ENCODE results near the gene TSPEAR. TPM values are rescaled to one million over a fixed set of nuclear protein-coding genes. Genes with fewer than 3 reads are reported as not detected.

The TSPEAR gene
- total RNA-seq, 6 experiments from 2014 or later, result not detected

DNA sequence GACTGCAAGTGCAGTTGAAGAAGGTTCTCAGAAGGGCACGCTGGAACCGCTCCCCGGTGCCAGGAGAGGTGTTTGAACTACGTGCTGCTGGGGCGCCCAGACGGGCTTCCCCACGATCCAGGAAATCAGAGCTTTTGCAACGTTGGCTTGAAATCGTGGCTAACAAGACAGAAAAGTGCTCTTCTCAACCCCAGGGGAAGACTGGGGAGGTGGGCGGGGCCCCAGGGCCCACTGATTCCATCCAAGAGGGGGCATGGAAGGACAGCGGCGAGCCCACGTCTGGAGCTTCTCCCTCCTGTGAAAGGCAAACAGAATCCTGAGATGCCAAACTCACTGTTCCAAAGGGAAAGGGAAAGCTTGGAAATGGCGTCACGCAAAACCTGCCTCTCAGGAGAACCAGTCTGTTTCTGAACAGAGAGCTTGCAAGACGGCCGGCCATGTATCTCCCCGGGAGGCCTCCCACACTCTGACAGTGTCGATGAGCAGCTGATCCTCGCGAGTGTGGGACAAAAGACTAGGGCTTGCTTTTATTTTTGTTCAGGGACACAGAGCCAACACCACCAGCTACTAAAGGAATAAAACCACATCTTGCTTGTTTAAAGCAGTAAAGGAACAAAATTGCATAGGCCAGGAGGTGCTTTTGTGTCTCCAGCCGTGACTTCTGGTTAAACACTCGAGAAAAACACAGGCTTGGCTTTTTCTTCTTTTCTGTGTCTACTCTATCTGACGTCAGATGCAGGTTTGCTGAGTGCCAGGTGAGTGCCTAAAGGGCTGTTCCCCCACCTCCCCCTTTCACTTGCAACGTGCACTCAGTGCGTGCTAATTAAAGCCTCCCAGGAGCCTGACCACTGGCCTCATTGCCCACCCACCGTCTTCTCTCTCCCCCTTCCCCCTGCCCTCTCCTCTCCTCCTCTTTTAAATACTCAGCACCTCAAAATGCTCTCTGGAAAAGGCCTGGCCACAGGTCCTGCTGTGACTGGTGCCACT lies 214.5 kb downstream of the TSPEAR start:
- DNase-seq, result peak in 1 of 3 donors; percentile 17
- H3K27ac ChIP-seq, result no peak overlapping the region

GRCh38 chr21:44495611-44496563 lies 215.5 kb downstream of the TSPEAR start:
- no peak overlapping the region for H3K27ac ChIP-seq
- H3K4me3 ChIP-seq, result no peak overlapping the region
- no peaks in the 10 kb centered on the region for H3K9me3 ChIP-seq
- TF ChIP-seq POLR2A (IDR thresholded peaks at IDR 0.05), result no peak
- TF ChIP-seq, protein P1, sequence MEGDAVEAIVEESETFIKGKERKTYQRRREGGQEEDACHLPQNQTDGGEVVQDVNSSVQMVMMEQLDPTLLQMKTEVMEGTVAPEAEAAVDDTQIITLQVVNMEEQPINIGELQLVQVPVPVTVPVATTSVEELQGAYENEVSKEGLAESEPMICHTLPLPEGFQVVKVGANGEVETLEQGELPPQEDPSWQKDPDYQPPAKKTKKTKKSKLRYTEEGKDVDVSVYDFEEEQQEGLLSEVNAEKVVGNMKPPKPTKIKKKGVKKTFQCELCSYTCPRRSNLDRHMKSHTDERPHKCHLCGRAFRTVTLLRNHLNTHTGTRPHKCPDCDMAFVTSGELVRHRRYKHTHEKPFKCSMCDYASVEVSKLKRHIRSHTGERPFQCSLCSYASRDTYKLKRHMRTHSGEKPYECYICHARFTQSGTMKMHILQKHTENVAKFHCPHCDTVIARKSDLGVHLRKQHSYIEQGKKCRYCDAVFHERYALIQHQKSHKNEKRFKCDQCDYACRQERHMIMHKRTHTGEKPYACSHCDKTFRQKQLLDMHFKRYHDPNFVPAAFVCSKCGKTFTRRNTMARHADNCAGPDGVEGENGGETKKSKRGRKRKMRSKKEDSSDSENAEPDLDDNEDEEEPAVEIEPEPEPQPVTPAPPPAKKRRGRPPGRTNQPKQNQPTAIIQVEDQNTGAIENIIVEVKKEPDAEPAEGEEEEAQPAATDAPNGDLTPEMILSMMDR (IDR thresholded peaks at IDR 0.05), result no peak
- intact Hi-C loops (cut with DNase I), result no loop called here
- ATAC-seq (no peak), DNase-seq (peak in 2 of 3 donors; percentile 11 to 15)
- no peaks in the 10 kb centered on the region for H3K36me3 ChIP-seq
- WGBS (ENCODE audit: insufficient coverage, low coverage, low lambda C conversion rate, missing lambda C conversion rate), result 85% methylated on average over 10 of the region's 16 CpGs
- H3K4me1 ChIP-seq, result no peaks in the 10 kb centered on the region
- H3K27me3 ChIP-seq, result no peaks in the 10 kb centered on the region

More for the DNA sequence above, 214.5 kb downstream of the TSPEAR start:
- TF ChIP-seq POLR2A (IDR thresholded peaks at IDR 0.05), result no peak
- TF ChIP-seq, protein P1 (IDR thresholded peaks at IDR 0.05), result no peak
- Histone ChIP-seq H3K9me3 (no peaks in the 10 kb centered on the region), H3K4me1 (no peaks in the 10 kb centered on the region), H3K4me3 (no peak overlapping the region), H3K27me3 (no peaks in the 10 kb centered on the region), H3K36me3 (no peaks in the 10 kb centered on the region)
- intact Hi-C loops (cut with DNase I), result no loop called here
- 58% methylated on average over 20 of the region's 27 CpGs for WGBS (ENCODE audit: insufficient coverage, low coverage, low lambda C conversion rate, missing lambda C conversion rate)
- ATAC-seq, result no peak

DNA sequence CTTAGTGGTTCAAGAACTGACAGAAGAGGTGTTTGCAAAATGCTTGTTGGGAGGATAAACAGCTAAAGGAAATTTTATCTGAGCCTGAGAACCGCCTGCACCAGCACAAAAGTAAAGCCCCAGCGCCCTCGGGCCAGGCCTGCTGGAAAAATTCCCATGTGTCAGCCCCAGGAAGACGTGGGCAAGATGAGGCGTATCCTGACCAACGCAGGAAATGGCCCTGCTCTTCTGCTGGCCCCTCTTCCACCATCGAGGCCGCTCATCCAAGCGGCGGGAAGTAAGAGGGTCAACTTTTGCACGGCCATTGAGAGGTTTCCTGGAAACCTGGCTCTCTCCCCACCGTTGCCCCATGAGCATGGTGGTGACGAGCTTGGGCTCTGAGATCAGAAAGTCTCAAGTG lies 216.4 kb downstream of the TSPEAR start:
- peak in 2 of 3 donors; percentile 12 to 22 for DNase-seq
- intact Hi-C loops (cut with DNase I), result no loop called here
- H3K27ac ChIP-seq, result no peak overlapping the region
- 60% methylated on average over 6 of the region's 13 CpGs for WGBS (ENCODE audit: insufficient coverage, low coverage, low lambda C conversion rate, missing lambda C conversion rate)
- H3K9me3 ChIP-seq, result no peaks in the 10 kb centered on the region
- H3K4me1 ChIP-seq, result no peaks in the 10 kb centered on the region
- no peaks in the 10 kb centered on the region for H3K36me3 ChIP-seq
- TF ChIP-seq POLR2A (IDR thresholded peaks at IDR 0.05), result no peak
- TF ChIP-seq, protein P1 (IDR thresholded peaks at IDR 0.05), result no peak
- no peak overlapping the region for H3K4me3 ChIP-seq
- ATAC-seq, result no peak
- no peaks in the 10 kb centered on the region for H3K27me3 ChIP-seq

- no peak for TF ChIP-seq POLR2A (IDR thresholded peaks at IDR 0.05)
- TF ChIP-seq, protein P1 (IDR thresholded peaks at IDR 0.05), result no peak
- H3K27me3 ChIP-seq, result no peaks in the 10 kb centered on the region
Observed at GRCh38 chr21:44494418-44494817, 217.0 kb downstream of the TSPEAR start.

More at GRCh38 chr21:44494418-44494817, 217.0 kb downstream of the TSPEAR start:
- Histone ChIP-seq H3K4me1 (no peaks in the 10 kb centered on the region), H3K9me3 (no peaks in the 10 kb centered on the region), H3K27ac (no peak overlapping the region), H3K36me3 (no peaks in the 10 kb centered on the region), H3K4me3 (no peak overlapping the region)
- WGBS (ENCODE audit: insufficient coverage, low coverage, low lambda C conversion rate, missing lambda C conversion rate), result 93% methylated on average over 9 of the region's 17 CpGs
- no peak for DNase-seq
- intact Hi-C loops (cut with DNase I), result no loop called here
- no peak for ATAC-seq

Data from right lobe of liver (tissue), 6 donors.